Stimulated activated CD4-positive, alpha-beta T cell treated with anti-CD3 and anti-CD28 coated beads, TNF-alpha, amount 100 ng/mL, for 4 hours (primary cell): ENCODE results near the gene VOPP1.
"Not testable (repeated sequence)": the region's sequence is repeated elsewhere in the genome, so short reads cannot be mapped to it uniquely, and the experiment has no call there.

Experiments
- DNase-seq, 3 experiments: peaks; one replicate each; pipeline ENCODE4 v3.0.0-alpha.2; 2020; ENCODE audit warnings: low read depth in 3 of 3

The VOPP1 gene, protein sequence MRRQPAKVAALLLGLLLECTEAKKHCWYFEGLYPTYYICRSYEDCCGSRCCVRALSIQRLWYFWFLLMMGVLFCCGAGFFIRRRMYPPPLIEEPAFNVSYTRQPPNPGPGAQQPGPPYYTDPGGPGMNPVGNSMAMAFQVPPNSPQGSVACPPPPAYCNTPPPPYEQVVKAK

DNA sequence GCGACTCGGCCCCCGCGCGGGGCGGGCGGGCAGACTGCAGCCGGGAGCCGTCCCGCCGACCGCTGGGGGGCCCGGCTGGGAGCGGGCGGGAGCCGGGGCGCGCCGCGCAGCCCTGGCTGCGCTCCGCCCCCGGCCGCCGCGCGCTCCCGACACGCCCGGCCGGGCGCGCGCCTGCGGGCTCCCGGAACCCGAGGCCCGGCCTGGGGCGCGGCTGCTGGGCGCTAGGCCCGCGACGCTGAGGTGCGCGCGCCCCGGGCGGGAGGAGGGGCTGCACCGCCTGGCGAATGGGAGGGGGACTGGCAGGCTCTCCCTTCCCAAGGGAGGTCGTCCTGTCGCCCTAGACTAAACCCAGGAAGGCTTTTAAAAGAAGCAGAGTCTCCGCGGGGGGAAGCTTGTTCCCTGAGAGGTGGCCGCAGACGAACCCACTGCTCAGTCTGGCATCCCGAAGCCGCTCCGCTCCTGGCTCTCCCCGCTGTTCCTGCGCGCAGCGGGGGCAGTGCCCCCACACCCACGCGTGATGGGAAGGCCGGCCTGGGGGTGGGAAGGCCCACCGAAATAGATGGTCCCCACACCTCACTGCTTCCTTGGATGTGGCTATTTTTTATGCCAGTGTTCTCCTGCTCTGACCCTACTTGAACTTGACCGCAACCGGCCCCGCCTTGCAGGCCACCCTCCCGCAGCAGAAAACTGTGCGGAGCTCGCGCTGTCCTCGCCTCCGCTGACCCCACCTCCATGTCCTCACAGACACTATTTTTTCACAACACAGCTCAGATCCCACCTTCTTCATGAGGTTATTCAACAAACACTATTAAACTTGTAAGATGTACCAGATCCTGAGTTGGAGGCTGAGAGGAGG lies at the start of gene VOPP1:
Gene VOPP1 (minus strand): TSS at position 125 of the 856 bp plus-strand sequence. CDS start 178 bp downstream, outside the sequence.
- peak in 2 of 3 experiments; percentile 40 to 45 for DNase-seq

DNA sequence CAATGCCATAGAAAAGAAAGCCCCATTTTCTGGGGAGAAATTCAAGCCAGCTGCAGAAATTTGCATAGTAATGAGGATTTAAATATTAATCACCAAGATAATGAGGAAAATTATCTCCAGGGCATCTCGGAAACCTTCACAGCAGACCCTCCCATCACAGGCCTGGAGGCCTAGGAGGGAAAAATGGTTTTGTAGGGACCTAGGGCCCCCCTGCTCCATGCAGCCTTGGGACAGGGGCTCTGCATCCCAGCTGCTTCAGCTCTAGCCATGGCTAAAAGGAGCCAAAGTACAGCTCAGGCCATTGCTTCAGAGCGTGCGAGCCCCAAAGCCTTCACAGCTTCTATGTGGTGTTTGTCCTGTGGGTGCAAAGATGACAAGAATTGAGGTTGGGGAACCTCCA lies 46.6 kb upstream of the VOPP1 start:
- no peak for DNase-seq

DNA sequence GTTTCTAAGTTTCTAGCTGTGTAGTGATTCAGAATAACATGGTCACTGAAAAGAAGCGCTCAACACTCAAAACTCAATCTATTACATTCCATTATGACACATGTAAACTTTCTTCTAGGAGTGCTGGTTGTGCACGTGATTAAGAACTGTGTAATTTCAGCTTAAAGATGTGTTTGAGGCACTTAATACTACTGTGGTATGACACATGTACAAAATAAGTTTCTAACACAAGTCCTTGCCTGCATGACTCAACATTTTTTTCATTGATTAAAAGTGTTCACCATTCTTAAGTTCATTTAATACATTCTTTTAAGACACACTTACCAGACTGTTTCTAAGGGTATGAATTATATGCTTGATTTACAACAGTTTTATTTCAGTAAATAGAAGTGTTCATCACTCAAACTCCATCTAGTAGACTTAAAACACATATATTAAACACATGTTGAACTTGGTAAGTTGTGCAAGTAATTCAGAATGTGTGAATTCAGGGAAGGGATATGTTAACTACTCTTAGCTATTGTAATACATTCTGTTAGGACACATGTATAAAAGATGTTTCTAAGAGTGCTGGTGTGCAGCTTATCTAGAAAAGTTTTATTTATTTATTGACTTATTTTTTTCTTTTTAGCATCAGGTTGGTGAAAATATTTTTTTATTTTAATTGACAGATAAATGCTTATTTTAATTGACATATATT lies 42.2 kb upstream of the VOPP1 start:
- not testable (repeated sequence) for DNase-seq

DNA sequence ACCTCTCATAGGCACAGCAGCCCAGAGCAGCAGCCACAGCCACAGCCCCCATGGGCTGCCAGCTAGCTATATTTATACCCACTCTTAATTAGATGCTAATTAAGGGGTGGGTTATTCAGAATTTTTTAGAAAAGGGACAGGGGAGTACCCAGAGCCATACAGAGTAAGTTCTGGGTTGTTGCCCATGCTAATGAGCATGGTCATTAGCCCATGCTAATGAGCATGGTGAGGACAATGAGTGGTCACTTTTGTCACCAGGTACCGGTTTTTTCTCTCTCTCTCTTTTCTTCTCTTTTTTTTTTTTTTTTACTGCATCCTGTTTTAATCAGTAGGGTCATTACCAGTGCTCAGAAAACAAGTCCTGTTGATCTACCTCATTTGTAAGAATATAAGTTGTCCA lies 37.4 kb upstream of the VOPP1 start:
- not testable (repeated sequence) for DNase-seq

DNA sequence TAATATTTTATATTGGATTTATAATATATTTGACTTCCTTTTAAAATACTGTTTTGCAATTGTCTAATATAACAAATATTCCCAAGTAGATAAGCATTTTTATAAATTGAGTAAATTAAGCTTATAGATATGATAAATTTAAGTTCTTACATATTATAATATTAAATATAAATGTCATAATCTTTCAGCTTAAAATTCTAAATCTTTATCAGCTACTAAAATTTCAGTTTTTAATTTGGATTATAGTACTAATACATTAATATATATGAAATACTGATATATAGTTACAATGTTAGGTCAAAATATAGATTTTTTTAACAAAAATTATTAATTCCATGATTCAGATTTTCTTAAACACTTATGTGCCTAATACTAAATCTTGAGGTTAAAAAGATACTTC lies 33.4 kb upstream of the VOPP1 start:
- not testable (repeated sequence) for DNase-seq

DNA sequence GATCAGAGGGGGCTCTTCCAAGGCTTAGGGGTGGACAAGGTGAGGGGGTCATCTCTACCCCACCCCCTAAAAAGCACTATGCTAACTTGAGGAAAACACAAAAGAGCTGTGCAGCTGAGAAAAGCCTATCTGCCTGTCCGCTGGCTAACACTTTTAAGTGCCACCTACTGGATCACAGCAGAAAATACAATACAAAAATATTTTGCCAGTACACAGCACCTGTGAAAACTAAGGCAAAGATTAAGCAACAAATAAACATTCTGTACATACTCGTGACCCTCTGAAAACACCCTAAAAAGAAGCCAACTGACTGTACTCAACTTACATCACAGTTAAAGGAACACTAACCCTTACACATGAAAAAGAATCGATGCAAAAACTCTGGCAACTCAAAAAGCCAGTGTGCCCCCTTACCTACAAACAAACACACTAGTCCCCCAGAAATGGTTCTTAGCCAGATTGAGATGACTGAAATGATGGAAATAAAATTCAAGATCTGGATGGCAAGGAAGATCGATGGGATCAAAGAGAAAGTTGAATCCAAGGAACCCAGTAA lies 25.7 kb upstream of the VOPP1 start:
- not testable (repeated sequence) for DNase-seq

DNA sequence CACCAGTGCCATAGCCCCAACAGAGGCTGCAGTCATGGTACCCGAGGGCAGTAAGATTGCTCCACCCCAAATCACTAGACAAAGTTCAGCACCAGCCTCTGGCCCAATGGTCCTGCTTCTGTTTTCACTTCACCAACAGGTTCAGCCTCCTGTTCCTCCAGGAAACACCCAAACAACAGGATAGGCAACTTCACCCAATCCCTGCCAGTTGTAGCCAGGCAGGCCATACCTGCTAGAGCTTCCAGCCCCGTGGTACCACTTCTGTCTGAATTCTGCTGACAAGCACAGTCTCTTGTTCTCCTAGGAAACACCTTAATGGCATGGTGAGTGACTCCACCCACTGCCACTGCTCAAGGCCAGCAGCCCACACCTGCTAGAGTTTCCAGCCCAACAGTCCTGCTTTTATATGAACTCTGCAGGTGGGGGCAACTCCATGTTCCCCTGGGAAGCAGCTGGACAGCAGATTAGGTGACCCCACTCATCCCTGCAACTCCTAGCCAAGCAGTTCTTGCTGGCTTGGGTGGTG lies 25.0 kb upstream of the VOPP1 start:
- DNase-seq = not testable (repeated sequence)

DNA sequence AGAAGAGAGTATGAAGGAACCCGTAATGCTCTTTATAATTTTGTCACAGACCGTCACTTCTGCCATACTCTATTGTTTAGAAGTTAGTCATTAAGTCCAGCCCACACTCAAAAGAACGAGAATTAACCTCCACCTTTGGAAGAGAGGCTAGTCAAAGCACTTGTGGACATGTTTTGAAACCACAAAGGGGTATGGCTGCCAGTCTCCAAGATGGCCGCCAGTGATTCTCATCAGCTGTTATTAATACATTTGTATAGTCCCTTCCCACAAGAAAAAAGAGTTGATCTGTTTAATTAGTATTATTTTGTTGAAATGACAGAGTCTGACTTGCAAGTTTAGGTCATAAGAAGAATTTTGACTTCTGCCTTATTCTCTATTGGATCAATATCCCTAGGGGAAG lies 23.2 kb upstream of the VOPP1 start:
- DNase-seq = no peak

DNA sequence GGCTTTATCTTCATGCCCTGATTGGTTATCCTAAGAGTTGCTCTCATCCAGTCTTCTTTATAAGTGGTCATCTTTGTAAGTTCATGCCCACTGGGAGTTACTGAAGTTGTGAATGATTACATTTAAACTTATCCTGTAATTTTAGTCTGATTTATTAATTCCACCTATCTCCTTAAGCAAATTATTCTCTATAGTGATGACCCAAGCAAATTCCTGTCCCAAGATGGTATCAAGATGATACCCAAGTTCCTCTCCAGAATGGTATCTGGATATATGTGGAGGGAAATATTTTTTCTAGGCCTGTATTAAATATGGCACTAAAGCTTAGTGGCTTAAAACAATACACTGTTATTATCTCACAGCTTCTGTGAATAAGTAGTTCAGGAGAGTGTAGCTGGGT lies 22.6 kb upstream of the VOPP1 start:
- DNase-seq = no peak

DNA sequence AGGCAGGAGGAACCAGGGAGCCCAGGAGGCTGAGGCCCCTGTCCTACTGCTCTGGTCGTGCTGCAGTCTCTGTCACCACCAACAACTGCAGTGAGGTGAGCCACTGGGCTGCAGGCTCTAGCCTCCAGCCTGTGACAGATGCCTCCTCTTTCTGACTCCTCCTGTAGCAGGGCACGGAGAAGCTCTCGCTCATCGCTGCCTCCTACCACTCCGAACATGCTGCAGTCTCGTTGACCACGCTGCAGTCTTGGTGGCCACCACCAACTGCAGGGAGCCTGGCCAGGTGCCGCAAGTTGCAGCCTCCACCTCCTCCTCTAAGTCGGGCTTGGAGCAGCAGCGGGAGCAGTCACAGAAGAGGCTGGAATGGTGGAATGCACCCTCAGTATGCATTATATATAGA lies 22.1 kb upstream of the VOPP1 start:
- no peak for DNase-seq

DNA sequence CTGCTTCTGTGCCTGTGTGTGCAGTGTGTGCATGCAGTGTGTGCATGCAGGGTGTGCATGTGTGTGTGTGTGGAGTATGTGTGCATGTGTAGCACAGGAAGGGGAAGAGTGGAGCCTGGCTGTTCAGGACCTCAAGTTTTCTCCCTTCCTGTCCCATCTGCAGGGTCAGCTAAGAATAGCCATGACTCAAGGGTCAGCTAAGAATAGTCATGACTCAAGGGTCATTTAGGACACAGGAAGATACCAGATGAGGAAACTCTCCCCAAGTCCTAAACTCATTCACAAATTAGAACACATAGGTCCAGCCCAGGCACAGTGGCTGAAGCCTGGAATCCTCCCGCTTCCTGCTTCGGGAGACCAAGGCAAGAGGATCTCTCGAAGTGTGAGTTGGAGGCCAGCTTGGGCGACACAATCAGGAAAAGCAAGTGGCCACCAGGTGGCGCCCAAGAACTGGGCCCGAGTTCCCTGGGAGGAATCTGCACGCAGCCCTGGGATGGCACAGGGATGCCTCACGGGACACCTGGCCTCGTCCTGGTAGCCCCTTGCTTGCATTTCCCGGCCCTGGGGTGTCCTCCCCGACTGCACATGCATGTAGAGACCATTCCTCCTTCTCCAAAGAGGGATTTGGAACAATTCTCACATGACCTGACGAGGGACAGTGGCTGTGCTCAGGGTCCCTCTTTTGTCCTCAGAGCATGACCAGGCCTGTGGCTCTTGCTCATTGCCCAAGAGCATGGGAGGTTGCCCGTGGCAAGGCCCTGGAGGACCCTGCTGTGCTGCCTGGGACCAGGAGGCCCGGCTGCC lies 21.4 kb upstream of the VOPP1 start:
- peak; percentile 44 to 70 (median 57) for DNase-seq

DNA sequence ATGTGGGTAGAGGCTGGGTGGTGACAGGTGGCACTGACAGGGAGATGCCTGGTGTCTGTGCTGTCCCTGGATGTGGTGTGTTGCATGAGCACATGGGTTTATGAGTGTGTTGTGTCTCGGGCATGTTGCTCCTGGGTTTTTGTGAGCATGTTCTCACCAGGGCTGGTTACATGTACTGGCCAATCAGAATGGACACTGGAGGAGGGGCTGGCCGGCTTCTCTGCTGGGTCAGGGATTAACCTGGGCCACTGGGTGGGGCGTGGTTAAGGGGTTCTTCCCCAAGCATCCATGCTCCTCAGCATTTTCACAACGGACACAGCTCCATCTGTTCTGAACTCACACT lies 20.8 kb upstream of the VOPP1 start:
- no peak for DNase-seq

DNA sequence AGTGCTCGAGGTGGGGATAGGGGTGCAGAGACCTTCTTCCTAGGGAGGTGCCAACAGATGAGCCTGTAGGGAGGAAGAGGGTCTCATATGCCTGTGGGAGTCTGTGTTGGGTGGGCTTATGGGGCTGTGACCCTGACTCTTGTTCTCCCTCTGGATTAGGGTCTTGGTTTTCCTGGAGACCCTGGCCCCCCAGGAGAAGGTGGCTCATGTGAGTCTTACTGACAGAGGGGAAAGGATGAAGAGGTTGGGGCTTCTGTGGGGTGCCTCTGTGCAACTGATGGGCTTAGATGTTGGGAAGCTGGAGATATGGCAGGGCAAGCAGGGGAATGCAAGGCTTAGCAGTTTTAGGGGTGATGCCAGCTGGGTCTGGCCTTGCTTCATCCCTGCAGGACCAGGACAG lies 20.2 kb upstream of the VOPP1 start:
- DNase-seq = no peak

DNA sequence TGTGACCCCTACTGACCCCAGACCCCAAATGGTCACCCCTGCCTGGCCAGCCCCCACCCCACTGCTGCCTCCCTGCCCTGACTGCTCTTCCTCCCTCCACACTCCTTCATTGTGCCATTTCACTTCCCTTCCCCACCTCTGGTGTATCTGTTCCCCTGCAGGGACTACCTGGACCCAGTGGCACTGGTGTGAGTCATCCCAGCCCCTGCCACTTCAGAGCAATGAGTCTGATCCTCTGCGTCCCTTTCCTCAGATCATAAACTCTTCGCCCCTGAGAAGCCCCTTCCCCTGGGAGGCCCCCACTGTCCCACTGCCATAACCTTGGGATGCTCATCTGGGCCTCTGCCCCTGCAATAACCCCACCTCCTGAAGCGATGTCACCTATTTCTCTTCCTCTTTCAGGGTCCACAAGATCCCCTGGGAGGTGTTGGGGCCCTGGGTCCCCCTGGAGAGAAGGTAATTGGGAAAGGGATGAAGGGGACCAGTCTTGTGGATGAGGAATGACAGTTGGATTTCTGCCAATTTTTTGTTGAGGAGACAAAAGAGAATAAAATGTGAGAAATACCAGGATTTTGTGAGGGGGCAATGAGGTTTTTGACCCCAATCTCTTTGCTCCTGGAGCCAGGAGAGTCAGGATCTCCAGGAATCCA lies 19.1 kb upstream of the VOPP1 start:
- DNase-seq = no peak

DNA sequence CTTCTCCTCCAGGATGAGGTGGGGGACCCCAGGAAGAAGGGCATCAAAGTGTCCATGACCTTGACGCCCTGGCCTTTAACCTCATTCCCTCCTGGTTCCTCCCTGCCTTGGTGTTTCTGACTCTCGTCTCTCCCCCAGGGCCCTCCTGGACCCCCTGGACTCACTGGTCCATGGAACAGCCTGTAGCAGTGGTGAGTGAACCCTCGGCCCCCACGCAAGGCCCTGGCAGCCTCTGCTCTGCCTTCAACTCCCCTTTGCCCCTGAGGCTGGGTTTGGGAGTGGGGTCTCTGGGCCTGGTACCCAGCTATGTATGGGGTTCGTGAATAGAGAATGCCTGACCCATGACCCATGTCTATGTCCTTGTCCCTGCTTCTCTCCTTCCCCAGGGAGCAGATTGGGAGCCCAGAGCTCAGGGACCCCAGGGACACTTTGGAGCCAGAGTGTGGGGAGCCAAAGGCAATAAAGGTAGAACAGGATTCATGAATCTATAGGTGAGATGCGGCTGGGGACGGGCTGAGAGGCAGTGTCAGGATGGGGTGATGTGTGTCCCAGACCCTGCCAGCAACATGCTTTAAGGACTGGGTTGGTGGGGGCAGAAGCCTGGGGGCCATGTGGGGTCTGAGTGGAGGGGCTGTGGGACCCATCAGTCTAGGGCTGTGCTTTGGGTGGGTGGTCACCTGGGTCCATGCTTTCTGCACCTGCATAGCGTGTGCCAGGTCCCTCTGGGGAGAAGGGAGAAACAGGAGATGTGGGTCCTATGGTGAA lies 18.4 kb upstream of the VOPP1 start:
- no peak for DNase-seq

DNA sequence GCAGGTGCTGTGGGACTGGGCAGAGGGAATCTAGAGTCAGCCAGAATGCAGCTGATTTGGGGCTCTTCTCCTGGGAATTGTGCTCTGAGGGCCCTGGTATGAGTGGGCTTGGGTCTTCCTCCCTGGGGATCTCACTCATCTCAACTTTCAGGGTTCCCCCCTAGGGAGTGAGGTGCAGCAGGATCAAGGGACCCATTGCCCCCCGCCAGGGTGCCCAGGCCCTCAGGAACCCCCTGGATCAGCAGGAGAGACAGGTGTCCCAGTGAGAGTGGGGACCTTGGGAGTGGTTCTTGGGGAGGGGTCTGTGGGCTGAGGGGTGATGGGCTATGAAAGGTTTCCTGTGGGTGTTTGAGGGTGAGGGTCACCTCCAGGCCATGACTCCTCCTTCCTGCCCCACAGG lies 17.6 kb upstream of the VOPP1 start:
- DNase-seq = no peak

DNA sequence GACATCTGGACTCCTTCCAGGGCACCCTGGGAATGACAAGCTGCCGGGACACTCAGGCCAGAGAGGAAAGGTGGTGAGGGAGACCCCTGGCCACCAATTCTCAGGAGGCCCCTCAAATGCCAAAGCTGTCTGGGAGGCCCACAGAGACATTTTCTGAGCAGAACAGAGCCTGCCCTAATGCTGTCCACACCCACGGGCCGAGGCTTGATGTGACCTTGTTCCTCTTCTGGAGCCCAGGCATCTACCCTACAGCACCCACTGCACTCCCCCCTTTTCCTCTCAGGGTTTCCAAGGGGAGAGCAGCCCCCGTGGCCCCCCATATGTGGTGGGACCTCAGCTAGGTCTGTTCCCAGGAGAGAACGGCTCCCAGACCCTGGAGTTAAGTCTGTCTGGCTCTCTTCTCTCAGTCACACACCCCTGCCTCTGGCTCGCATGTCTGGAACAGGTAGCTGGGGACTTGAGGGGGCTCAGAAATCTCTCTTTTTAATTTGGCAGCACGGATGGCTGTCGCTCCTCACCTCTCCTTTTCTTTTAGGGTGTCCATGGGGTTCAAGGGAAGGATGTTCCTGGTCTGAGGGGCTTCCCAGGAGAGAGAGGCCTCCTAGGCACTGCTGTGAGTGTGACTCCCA lies 16.8 kb upstream of the VOPP1 start:
- no peak for DNase-seq

DNA sequence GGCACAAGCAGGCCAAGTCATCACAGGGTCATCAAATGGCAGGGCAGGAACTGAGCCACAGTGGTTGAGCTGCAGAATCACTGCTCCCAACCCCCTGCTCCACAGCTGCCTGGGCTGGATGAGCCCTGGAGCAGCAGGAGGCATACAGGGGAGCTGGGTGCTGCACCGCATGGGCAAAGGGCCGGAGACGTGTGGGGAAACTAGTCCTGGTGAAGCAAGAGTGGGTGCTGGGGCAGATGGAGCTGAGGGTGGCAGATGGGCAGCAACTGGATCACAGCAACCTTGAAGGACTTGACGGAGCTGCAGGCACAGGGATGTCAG lies 16.0 kb upstream of the VOPP1 start:
- DNase-seq = no peak

DNA sequence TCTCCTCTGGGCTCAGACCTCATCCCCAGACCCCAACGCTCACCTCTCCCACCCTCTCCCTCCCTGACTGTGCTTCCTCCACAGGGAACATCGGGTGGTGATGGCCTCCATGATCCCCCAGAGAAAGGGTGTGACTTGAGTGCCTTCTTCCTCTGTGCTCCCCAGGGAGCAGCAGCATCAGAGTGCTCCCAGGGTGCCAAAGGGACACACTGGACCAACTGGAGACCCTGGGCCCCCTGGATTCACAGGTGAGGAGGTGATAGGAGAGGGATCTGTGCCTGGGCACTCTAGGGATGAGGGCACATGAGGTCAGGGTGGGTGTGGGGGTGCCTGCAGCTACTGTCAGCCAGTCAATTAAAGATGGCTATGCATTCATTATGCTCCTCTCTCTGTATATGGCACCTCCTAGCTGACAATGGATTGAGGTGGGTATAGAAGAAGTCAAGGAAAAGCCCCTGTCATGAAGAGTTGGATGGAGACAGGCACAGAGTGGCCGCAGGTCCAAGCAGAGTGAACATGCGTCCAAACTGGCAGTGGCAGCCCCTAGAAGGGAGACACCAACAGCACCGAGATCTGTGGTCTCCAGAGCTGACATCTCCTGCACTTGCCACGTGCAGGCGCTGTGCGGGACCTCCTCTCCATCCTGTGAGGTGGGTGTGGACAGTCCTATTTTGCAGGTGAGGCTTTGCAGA lies 15.5 kb upstream of the VOPP1 start:
- DNase-seq = no peak
